Esophagus muscularis mucosa (tissue), 4 donors: ENCODE measurements around the gene ZSCAN31. TPM values are rescaled to one million over a fixed set of nuclear protein-coding genes. Genes with fewer than 3 reads are reported as not detected.
"Not testable (repeated sequence)": the region's sequence is repeated elsewhere in the genome, so short reads cannot be mapped to it uniquely, and the experiment has no call there.

Source experiments
- DNase-seq: peaks from one replicate; pipeline ENCODE4 v3.0.0-alpha.2; 2017; ENCODE audit errors: extremely low spot score
- H3K27ac ChIP-seq, 4 donors: fragments of 200-600 bp; sonication (generic); replicated peaks in 1 of 4; 1 replicate in 3 of 4; 2 replicates in 1 of 4; pipeline ENCODE4 v1.5.1; 2016 to 2019; ENCODE audit warnings: mild to moderate bottlenecking in 1 of 4
- H3K27me3 ChIP-seq, 4 donors: fragments of 200-600 bp; sonication (generic); one replicate each; pipeline versions ENCODE4 v1.5.1 to v1.6.0; 2016 to 2019
- H3K36me3 ChIP-seq, 4 donors: fragments of 200-600 bp; sonication (generic); one replicate each; pipeline ENCODE4 v1.5.1; 2016 to 2019
- H3K4me1 ChIP-seq, 4 donors: fragments of 200-600 bp; sonication (generic); one replicate each; pipeline ENCODE4 v1.5.1; 2016 to 2019
- H3K4me3 ChIP-seq, 4 donors: fragments of 200-600 bp; sonication (generic); 1 replicate in 2 of 4; 2 replicates in 2 of 4; pipeline ENCODE4 v1.5.1; 2016 to 2019; ENCODE audit warnings: mild to moderate bottlenecking in 4 of 4, moderate library complexity in 1 of 4
- H3K9me3 ChIP-seq, 4 donors: fragments of 200-600 bp; sonication (generic); 1 replicate in 3 of 4; 2 replicates in 1 of 4; pipeline ENCODE4 v1.5.1; 2016 to 2019
- EP300 ChIP-seq: sonication (generic); formaldehyde crosslinking; IDR thresholded peaks from one replicate; pipeline ENCODE4 v1.6.1; 2017; ENCODE audit warnings: antibody characterized with exemption
- POLR2A ChIP-seq: fragments of 450-650 bp; IDR thresholded peaks from one replicate; pipeline ENCODE4 v1.6.1; 2017; ENCODE audit warnings: antibody characterized with exemption, moderate library complexity, mild to moderate bottlenecking, low read depth
- POLR2AphosphoS5 ChIP-seq, 2 donors: sonication (generic); formaldehyde crosslinking; IDR thresholded peaks; one replicate each; pipeline ENCODE4 v1.6.1; 2017; ENCODE audit warnings: antibody characterized with exemption in 2 of 2
- WGBS: methylation state at CpG from one replicate; pipeline ENCODE4 v1.1.5; 2018; 5-methylcytosine and 5-hydroxymethylcytosine counted together
- intact Hi-C: fragments of 100-400 bp; cut with DNase I; formaldehyde crosslinking; loops from one replicate; pipeline ENCODE4 v1.15.1; 2023
- total RNA-seq, 4 donors: library from RNA; depleted of rRNA; stranded (reverse); fragments of >200 nt; gene quantifications; one replicate each; pipeline versions ENCODE4 v1.1.0 to v1.2.1, GENCODE V29; 2016
- TF ChIP-seq, protein P1 (sequence below), 3 experiments: fragments of 200-600 bp in 2 of 3; fragments of 450-650 bp in 1 of 3; sonication (generic) in 2 of 3; IDR thresholded peaks; one replicate each; pipeline ENCODE4 v1.5.1; 2017 to 2019; ENCODE audit warnings: antibody characterized with exemption in 3 of 3, mild to moderate bottlenecking in 2 of 3, moderate library complexity in 1 of 3

The ZSCAN31 gene
- total RNA-seq, 4 donors from 2014 or later: 13.1 to 39.1 (median 24.1) TPM

DNA sequence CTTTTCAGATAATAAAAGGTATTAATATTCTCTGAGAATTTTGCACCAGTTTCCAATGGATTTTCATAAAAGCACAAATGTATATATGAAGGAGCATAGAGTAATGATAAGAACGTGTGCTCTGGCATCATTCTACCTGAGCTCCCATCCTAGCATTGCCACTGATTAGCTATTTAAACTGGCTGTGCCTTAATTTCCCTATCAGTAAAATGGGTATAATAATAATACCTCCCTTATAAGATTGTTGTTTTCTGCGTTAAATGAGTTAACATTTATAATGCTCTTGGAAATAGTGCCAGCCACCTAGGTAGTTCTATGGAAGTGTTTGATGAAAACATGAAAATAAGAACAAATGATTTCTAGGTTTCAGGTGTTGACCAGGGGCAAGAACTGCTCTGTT is 25.0 kb upstream of the ZSCAN31 start:
- no peaks in the 10 kb centered on the region for H3K9me3 ChIP-seq
- WGBS: 75% methylated on average over 2 of the region's 2 CpGs
- H3K27me3 ChIP-seq: no peaks in the 10 kb centered on the region
- TF ChIP-seq POLR2A (no peak), EP300 (no peak)
- peaks cover 8 to 15% (median 13%) of the 10 kb centered on the region in 4 donors for H3K4me1 ChIP-seq
- no peak for DNase-seq
- no peak overlapping the region for H3K27ac ChIP-seq
- intact Hi-C loops: no loop called here
- H3K36me3 ChIP-seq: peaks cover 33 to 65% (median 51%) of the 10 kb centered on the region in 4 donors
- H3K4me3 ChIP-seq: no peak overlapping the region

DNA sequence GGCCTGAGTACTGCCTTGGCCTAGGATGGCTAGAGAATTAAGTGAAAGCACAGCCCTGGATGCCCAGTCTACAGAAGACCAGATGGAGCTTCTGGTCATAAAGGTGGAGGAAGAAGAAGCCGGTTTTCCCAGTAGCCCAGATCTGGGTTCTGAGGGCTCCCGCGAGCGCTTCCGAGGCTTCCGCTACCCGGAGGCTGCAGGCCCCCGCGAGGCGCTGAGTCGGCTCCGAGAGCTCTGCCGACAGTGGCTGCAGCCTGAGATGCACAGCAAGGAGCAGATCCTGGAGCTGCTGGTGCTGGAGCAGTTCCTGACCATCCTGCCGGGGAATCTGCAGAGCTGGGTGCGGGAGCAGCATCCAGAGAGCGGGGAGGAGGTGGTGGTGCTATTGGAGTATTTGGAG is 23.6 kb upstream of the ZSCAN31 start:
- peaks cover 18 to 28% (median 25%) of the 10 kb centered on the region in 4 donors for H3K4me1 ChIP-seq
- H3K27me3 ChIP-seq, H3K27ac ChIP-seq, DNase-seq, H3K9me3 ChIP-seq, H3K4me3 ChIP-seq: not testable (repeated sequence)
- peaks cover 20 to 51% (median 37%) of the 10 kb centered on the region in 4 donors for H3K36me3 ChIP-seq
- WGBS: 90% methylated on average over 2 of the region's 16 CpGs
- intact Hi-C loops: loop anchor here (5.0 kb wide), 3 partner anchors 82 to 277 kb away; partner anchors contain the start of genes ZKSCAN8 and ZNF165

DNA sequence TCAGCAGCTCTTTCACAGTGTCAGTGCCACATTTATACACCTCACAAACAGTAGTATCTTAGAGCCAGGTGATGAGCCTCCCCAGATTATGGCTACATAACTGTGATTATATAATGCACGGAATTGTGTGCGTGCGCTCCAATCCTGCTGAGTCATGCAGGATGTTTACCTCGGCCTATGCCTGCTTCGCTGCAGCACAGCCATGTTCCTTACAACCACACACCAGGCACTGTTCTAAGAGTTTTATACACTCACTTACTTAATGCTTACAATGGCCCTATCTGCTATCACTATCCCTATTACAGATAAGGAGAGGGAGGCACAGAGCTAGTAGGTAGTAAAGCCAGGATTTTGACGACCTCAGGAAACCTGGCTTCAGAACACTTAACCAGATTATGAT is 21.1 kb upstream of the ZSCAN31 start:
- TF ChIP-seq POLR2A (no peak), EP300 (no peak), POLR2AphosphoS5 (IDR thresholded peaks at IDR 0.05) (no peak)
- TF ChIP-seq, protein P1, sequence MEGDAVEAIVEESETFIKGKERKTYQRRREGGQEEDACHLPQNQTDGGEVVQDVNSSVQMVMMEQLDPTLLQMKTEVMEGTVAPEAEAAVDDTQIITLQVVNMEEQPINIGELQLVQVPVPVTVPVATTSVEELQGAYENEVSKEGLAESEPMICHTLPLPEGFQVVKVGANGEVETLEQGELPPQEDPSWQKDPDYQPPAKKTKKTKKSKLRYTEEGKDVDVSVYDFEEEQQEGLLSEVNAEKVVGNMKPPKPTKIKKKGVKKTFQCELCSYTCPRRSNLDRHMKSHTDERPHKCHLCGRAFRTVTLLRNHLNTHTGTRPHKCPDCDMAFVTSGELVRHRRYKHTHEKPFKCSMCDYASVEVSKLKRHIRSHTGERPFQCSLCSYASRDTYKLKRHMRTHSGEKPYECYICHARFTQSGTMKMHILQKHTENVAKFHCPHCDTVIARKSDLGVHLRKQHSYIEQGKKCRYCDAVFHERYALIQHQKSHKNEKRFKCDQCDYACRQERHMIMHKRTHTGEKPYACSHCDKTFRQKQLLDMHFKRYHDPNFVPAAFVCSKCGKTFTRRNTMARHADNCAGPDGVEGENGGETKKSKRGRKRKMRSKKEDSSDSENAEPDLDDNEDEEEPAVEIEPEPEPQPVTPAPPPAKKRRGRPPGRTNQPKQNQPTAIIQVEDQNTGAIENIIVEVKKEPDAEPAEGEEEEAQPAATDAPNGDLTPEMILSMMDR (IDR thresholded peaks at IDR 0.05): no peak
- Histone ChIP-seq H3K27ac (peak overlapping the region; percentile 39 to 88 (median 87)), H3K4me1 (peaks cover 26 to 41% (median 38%) of the 10 kb centered on the region in 4 donors), H3K36me3 (peaks cover 9 to 27% (median 18%) of the 10 kb centered on the region in 4 donors), H3K4me3 (no peak overlapping the region), H3K9me3 (no peaks in the 10 kb centered on the region), H3K27me3 (no peaks in the 10 kb centered on the region)
- DNase-seq: no peak
- WGBS: 64% methylated on average over 6 of the region's 6 CpGs
- intact Hi-C loops: loop anchor here (5.0 kb wide), 3 partner anchors 80 to 275 kb away; partner anchors contain the start of genes ZKSCAN8 and ZNF165

DNA sequence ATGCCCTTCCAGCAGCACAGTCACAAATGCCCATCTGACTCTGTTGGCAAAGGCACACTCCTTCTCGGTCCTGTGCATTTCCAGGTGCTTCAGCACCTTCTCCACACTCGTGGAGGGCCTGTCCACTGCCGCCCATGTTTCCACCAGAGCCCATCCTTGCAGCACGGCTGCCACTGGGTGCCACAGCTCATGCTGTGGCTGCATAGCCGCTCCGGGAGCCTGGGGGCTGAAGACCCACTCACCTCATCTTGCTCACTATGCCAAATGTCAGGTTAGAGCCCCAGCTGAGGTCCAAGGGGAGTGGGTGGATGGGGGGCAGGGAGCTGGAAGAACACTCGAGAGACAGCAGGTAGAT is 20.7 kb upstream of the ZSCAN31 start:
- intact Hi-C loops: loop anchor here (5.0 kb wide), 3 partner anchors 79 to 274 kb away; partner anchors contain the start of genes ZKSCAN8 and ZNF165
- TF ChIP-seq POLR2AphosphoS5 (IDR thresholded peaks at IDR 0.05) (no peak), EP300 (no peak), POLR2A (no peak)
- TF ChIP-seq, protein P1 (IDR thresholded peaks at IDR 0.05): no peak
- 63% methylated on average over 5 of the region's 7 CpGs for WGBS
- Histone ChIP-seq H3K36me3 (peaks cover 6 to 23% (median 16%) of the 10 kb centered on the region in 4 donors), H3K4me3 (peak overlapping the region in 3 of 4 donors; percentile 60 to 74 (median 65)), H3K9me3 (no peaks in the 10 kb centered on the region), H3K4me1 (peaks cover 26 to 45% (median 40%) of the 10 kb centered on the region in 4 donors), H3K27me3 (no peaks in the 10 kb centered on the region), H3K27ac (peak overlapping the region; percentile 83 to 88 (median 87))
- no peak for DNase-seq

DNA sequence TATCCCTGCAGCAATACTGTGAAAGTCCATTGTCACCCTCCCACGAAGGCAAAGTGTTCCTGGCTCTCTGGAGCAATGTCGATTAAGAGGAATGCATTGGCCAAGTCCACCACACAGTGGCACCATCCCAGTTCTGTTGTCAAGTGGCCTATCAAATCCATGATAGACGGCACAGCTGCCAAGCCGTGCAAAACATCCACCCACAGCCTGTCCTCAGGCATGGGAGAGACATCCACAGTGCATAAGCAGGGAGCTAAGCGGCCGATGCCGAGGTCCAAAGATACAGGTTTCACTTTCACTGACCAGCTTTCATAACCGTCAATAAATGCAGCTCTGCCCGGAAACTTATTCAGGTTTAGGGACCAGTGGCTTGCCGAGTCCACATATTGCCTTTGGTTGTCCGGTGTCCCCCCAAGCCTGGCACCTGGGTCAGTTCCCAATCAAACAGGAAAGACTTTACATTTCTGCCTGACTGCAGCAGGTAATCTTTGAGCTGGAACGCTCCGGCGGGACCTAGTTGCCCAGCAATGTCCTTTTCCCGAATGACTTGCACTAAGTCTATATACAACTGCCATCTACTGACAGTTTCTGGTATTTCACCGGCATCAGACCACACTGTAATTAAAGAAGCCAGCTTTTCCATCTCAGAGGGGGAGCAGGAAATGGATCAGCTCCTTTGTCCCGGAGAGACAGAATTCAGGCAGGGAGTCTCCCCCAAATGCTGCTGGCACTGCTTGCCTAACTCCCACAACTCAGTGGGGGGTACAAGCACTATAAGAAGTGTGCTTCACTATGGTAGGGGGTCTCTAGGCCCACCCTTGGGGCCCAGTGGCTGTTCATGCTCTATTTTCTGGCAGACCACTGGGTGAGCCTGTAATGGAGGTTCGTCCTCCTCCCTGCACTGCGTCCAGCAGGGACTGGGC is 20.1 kb upstream of the ZSCAN31 start:
- peaks cover 0 to 17% (median 13%) of the 10 kb centered on the region in 4 donors for H3K36me3 ChIP-seq
- H3K4me3 ChIP-seq: peak overlapping the region; percentile 60 to 74 (median 64)
- no peaks in the 10 kb centered on the region for H3K27me3 ChIP-seq
- intact Hi-C loops: loop anchor here (5.0 kb wide), 3 partner anchors 79 to 274 kb away; partner anchors contain the start of genes ZKSCAN8 and ZNF165
- 0% methylated on average over 10 of the region's 19 CpGs for WGBS
- peak overlapping the region; percentile 83 to 88 (median 87) for H3K27ac ChIP-seq
- H3K9me3 ChIP-seq: no peaks in the 10 kb centered on the region
- TF ChIP-seq POLR2A (no peak), EP300 (no peak), POLR2AphosphoS5 (IDR thresholded peaks at IDR 0.05) (peak; percentile 72 to 80)
- TF ChIP-seq, protein P1 (IDR thresholded peaks at IDR 0.05): peak; percentile 85 to 95 (median 91)
- DNase-seq: peak; percentile 94
- H3K4me1 ChIP-seq: peaks cover 32 to 51% (median 46%) of the 10 kb centered on the region in 4 donors
